ENCODE measurements around the gene SOS2.

The SOS2 gene

DNA sequence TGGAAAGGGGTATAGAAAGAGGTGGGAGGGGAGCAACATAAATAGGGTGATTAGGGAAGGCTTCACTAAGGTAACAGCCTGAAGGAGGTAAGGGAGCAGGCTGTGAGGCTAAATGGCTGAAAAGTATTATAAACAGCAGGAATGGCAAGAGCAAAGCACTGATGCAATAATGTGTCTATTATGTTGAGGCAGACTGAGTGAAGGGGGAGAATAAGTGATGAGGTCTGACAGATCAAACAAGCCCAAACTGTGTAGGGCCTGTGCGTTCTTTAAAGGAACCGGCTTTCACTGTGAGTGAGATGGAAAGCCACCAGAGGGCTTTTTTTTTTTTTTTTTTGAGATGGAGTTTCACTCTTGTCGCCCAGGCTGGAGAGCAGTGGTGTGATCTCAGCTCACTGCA lies 108.3 kb downstream of the SOS2 start:
- H3K4me3 ChIP-seq (ENCODE audit: low read depth, low read length) = no peak overlapping the region
- TF ChIP-seq, protein P1, sequence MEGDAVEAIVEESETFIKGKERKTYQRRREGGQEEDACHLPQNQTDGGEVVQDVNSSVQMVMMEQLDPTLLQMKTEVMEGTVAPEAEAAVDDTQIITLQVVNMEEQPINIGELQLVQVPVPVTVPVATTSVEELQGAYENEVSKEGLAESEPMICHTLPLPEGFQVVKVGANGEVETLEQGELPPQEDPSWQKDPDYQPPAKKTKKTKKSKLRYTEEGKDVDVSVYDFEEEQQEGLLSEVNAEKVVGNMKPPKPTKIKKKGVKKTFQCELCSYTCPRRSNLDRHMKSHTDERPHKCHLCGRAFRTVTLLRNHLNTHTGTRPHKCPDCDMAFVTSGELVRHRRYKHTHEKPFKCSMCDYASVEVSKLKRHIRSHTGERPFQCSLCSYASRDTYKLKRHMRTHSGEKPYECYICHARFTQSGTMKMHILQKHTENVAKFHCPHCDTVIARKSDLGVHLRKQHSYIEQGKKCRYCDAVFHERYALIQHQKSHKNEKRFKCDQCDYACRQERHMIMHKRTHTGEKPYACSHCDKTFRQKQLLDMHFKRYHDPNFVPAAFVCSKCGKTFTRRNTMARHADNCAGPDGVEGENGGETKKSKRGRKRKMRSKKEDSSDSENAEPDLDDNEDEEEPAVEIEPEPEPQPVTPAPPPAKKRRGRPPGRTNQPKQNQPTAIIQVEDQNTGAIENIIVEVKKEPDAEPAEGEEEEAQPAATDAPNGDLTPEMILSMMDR (IDR thresholded peaks at IDR 0.05; ENCODE audit: low read depth, low read length, missing control alignments) = no peak
- no peak overlapping the region for H3K27ac ChIP-seq
- in situ Hi-C loops (cut with HindIII; ENCODE audit: low pct_ligation_motif_present, low sequenced_read_pairs) = no loop called here
- DNase-seq = no peak
- H3K27me3 ChIP-seq (replicated peaks) = no peaks in the 10 kb centered on the region
- H3K36me3 ChIP-seq (replicated peaks) = peaks cover 4% of the 10 kb centered on the region

- no peaks in the 10 kb centered on the region for H3K27me3 ChIP-seq (replicated peaks)
- H3K27ac ChIP-seq = no peak overlapping the region
- DNase-seq = no peak
- TF ChIP-seq, protein P1 (IDR thresholded peaks at IDR 0.05; ENCODE audit: low read depth, low read length, missing control alignments) = no peak
- H3K4me3 ChIP-seq (ENCODE audit: low read depth, low read length) = no peak overlapping the region
- H3K36me3 ChIP-seq (replicated peaks) = peaks cover 4% of the 10 kb centered on the region
- in situ Hi-C loops (cut with HindIII; ENCODE audit: low pct_ligation_motif_present, low sequenced_read_pairs) = no loop called here
Observed at GRCh38 chr14:50122291-50122690, 109.1 kb downstream of the SOS2 start.

GRCh38 chr14:50121486-50121885 lies 109.9 kb downstream of the SOS2 start:
- TF ChIP-seq, protein P1 (IDR thresholded peaks at IDR 0.05; ENCODE audit: low read depth, low read length, missing control alignments) = no peak
- Histone ChIP-seq H3K4me3 (ENCODE audit: low read depth, low read length) (no peak overlapping the region), H3K27ac (no peak overlapping the region), H3K36me3 (replicated peaks) (peaks cover 4% of the 10 kb centered on the region), H3K27me3 (replicated peaks) (no peaks in the 10 kb centered on the region)
- in situ Hi-C loops (cut with HindIII; ENCODE audit: low pct_ligation_motif_present, low sequenced_read_pairs) = no loop called here
- DNase-seq = no peak

GRCh38 chr14:50117456-50117855 lies 113.9 kb downstream of the SOS2 start:
- Histone ChIP-seq H3K27me3 (replicated peaks) (no peaks in the 10 kb centered on the region), H3K27ac (no peak overlapping the region), H3K4me3 (ENCODE audit: low read depth, low read length) (no peak overlapping the region), H3K36me3 (replicated peaks) (peaks cover 15% of the 10 kb centered on the region)
- TF ChIP-seq, protein P1 (IDR thresholded peaks at IDR 0.05; ENCODE audit: low read depth, low read length, missing control alignments) = no peak
- in situ Hi-C loops (cut with HindIII; ENCODE audit: low pct_ligation_motif_present, low sequenced_read_pairs) = no loop called here
- DNase-seq = no peak

DNA sequence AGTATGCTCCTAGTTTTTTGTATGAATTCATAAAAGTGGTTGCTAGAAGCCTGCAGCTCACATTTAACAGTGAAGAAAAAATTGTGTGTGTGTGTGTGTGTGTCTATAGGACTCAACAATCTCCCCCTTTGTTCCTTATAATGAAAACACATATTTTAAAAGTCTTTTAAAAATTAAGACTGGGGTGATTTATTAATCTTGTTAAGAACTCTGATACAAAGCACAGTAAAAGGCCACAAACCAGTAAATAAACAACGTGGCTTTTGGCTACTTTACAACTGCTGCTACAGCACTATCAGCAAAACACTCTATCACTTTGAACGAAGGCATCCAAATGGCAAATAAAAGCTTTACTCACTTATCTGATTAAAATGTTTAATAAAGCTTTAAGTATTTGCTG lies 114.4 kb downstream of the SOS2 start:
- in situ Hi-C loops (cut with HindIII; ENCODE audit: low pct_ligation_motif_present, low sequenced_read_pairs) = no loop called here
- Histone ChIP-seq H3K27ac (peak overlapping the region; percentile 81), H3K27me3 (replicated peaks) (no peaks in the 10 kb centered on the region), H3K4me3 (ENCODE audit: low read depth, low read length) (peak overlapping the region; percentile 80), H3K36me3 (replicated peaks) (peaks cover 16% of the 10 kb centered on the region)
- TF ChIP-seq, protein P1 (IDR thresholded peaks at IDR 0.05; ENCODE audit: low read depth, low read length, missing control alignments) = no peak
- DNase-seq = no peak

GRCh38 chr14:50116181-50116956 lies 115.0 kb downstream of the SOS2 start, which contains the start of gene VCPKMT:
VCPKMT (minus strand) TSS chr14:50116572; CDS start chr14:50116552, 20 bp downstream.
- peak within 1 kb of the TSS; percentile 80 for H3K4me3 ChIP-seq (ENCODE audit: low read depth, low read length)
- peaks cover 22% of the 10 kb centered on the region for H3K36me3 ChIP-seq (replicated peaks)
- peak; percentile 87 for DNase-seq
- TF ChIP-seq, protein P1 (IDR thresholded peaks at IDR 0.05; ENCODE audit: low read depth, low read length, missing control alignments) = no peak
- H3K27me3 ChIP-seq (replicated peaks) = no peaks in the 10 kb centered on the region
- H3K27ac ChIP-seq = peak within 1 kb of the TSS; percentile 81
- in situ Hi-C loops (cut with HindIII; ENCODE audit: low pct_ligation_motif_present, low sequenced_read_pairs) = no loop called here

All from brain microvascular endothelial cell (primary cell).